DND-41 (cell line): Measurements from ENCODE around the gene GATA3.

Experiments used
- CTCF ChIP-seq: IDR thresholded peaks from 2 replicates; pipeline ENCODE4 v1.5.1; 2012; ENCODE audit warnings: borderline replicate concordance, low read length, moderate library complexity, mild to moderate bottlenecking; ENCODE audit not compliant: poor library complexity, severe bottlenecking; ENCODE audit errors: extremely low read depth
- EZH2 ChIP-seq: IDR thresholded peaks from 3 replicates; pipeline ENCODE4 v1.6.1; 2012; ENCODE audit warnings: borderline replicate concordance, low read depth, mild to moderate bottlenecking, moderate library complexity, low read length, inconsistent platforms; ENCODE audit not compliant: severe bottlenecking

GRCh38 chr10:8035641-8036470 is 18.6 kb upstream of the GATA3 start:
- TF ChIP-seq CTCF: no peak
- TF ChIP-seq EZH2: no peak
